Subcutaneous adipose tissue (tissue), 4 donors: ENCODE results near the gene SERPINA5. TPM values are rescaled to one million over a fixed set of nuclear protein-coding genes. Genes with fewer than 3 reads are reported as not detected.

Source experiments
- CTCF ChIP-seq: fragments of 450-650 bp; IDR thresholded peaks from one replicate; pipeline ENCODE4 v1.5.1; 2016; ENCODE audit warnings: low read depth, mild to moderate bottlenecking, control low read depth, antibody characterized with exemption, moderate library complexity
- total RNA-seq, 4 donors: library from RNA; depleted of rRNA; stranded (reverse); fragments of >200 nt; gene quantifications; one replicate each; pipeline ENCODE4 v1.1.0, GENCODE V29; 2016

The SERPINA5 gene
- total RNA-seq, 4 donors from 2014 or later = 2.0 to 5.5 (median 3.2) TPM

- no peak for TF ChIP-seq CTCF
Observed at GRCh38 chr14:94555991-94556390, 25.2 kb upstream of the SERPINA5 start.

GRCh38 chr14:94557327-94557726 lies 23.9 kb upstream of the SERPINA5 start:
- no peak for TF ChIP-seq CTCF

GRCh38 chr14:94558842-94559241 lies 22.4 kb upstream of the SERPINA5 start:
- no peak for TF ChIP-seq CTCF

- no peak for TF ChIP-seq CTCF
Observed at GRCh38 chr14:94559638-94560290, 21.5 kb upstream of the SERPINA5 start.

- no peak for TF ChIP-seq CTCF
Observed at GRCh38 chr14:94560291-94560665, 20.9 kb upstream of the SERPINA5 start.

GRCh38 chr14:94560751-94561655 lies 20.2 kb upstream of the SERPINA5 start, which contains the start of gene SERPINA4:
Gene SERPINA4, plus strand, starts transcription at chr14:94561442. Its CDS starts 2,041 bp downstream, at chr14:94563483.
- TF ChIP-seq CTCF = no peak

- TF ChIP-seq CTCF = no peak
Observed at GRCh38 chr14:94561656-94562010, 19.6 kb upstream of the SERPINA5 start.
